SK-N-SH treated with all-trans-retinoic acid at 6 μM for 48 hours (cell line): ENCODE results near the gene RCCD1.
"Not testable (repeated sequence)": the region's sequence is repeated elsewhere in the genome, so short reads cannot be mapped to it uniquely, and the experiment has no call there.

ENCODE experiments used
- ATAC-seq: fragments of 200-7000 bp; cut with Tn5 transposase; 3 replicates; pipeline ENCODE4 v1.9.1; 2020; ENCODE audit warnings: mild to moderate bottlenecking, moderate library complexity
- ARNTL ChIP-seq: fragments of 450-650 bp; formaldehyde crosslinking; IDR thresholded peaks from 2 replicates; pipeline ENCODE4 v1.5.0; 2020; ENCODE audit warnings: low read depth, mild to moderate bottlenecking, moderate library complexity, borderline replicate concordance
- BACH2 ChIP-seq: fragments of 250-450 bp; sonication (Bioruptor Pico); IDR thresholded peaks from 2 replicates; pipeline ENCODE4 v1.9.0; 2021; ENCODE audit warnings: mild to moderate bottlenecking, borderline replicate concordance
- CREB5 ChIP-seq: fragments of 250-450 bp; sonication (Bioruptor Pico); IDR thresholded peaks from 2 replicates; pipeline ENCODE4 v1.5.1; 2020; ENCODE audit warnings: low read depth, mild to moderate bottlenecking, moderate library complexity
- CSDC2 ChIP-seq: fragments of 250-450 bp; sonication (Bioruptor Pico); IDR thresholded peaks from 2 replicates; pipeline ENCODE4 v1.5.0; 2020; ENCODE audit warnings: mild to moderate bottlenecking, moderate library complexity
- CSRNP3 ChIP-seq: fragments of 250-450 bp; sonication (Bioruptor Pico); IDR thresholded peaks from 2 replicates; pipeline ENCODE4 v1.5.1; 2021; ENCODE audit warnings: mild to moderate bottlenecking, moderate library complexity
- ESRRG ChIP-seq: fragments of 250-450 bp; sonication (Bioruptor Pico); IDR thresholded peaks from 2 replicates; pipeline ENCODE4 v1.6.1; 2021; ENCODE audit warnings: mild to moderate bottlenecking
- GLIS3 ChIP-seq: fragments of 250-450 bp; sonication (Bioruptor Pico); IDR thresholded peaks from 2 replicates; pipeline ENCODE4 v1.5.0; 2020; ENCODE audit warnings: mild to moderate bottlenecking, moderate library complexity
- ISL1 ChIP-seq: fragments of 250-450 bp; sonication (Bioruptor Pico); IDR thresholded peaks from 2 replicates; pipeline ENCODE4 v2.1.2; 2022; ENCODE audit warnings: mild to moderate bottlenecking, moderate library complexity
- OSR1 ChIP-seq: fragments of 250-450 bp; sonication (Bioruptor Pico); IDR thresholded peaks from 2 replicates; pipeline ENCODE4 v1.8.0; 2022; ENCODE audit warnings: moderate library complexity, mild to moderate bottlenecking, inconsistent platforms
- PATZ1 ChIP-seq: fragments of 250-450 bp; sonication (Bioruptor Pico); IDR thresholded peaks from 2 replicates; pipeline ENCODE4 v1.8.0; 2020; ENCODE audit warnings: mild to moderate bottlenecking, moderate library complexity, borderline replicate concordance
- POU6F1 ChIP-seq: fragments of 250-450 bp; sonication (Bioruptor Pico); IDR thresholded peaks from 2 replicates; pipeline ENCODE4 v1.8.0; 2021; ENCODE audit warnings: low read depth, mild to moderate bottlenecking, moderate library complexity, borderline replicate concordance
- PPARA ChIP-seq: fragments of 250-450 bp; sonication (Bioruptor Pico); IDR thresholded peaks from 2 replicates; pipeline ENCODE4 v1.5.0; 2020; ENCODE audit warnings: mild to moderate bottlenecking, borderline replicate concordance
- RARB ChIP-seq: fragments of 250-450 bp; sonication (Bioruptor Pico); IDR thresholded peaks from 2 replicates; pipeline ENCODE4 v1.8.0; 2021; ENCODE audit warnings: mild to moderate bottlenecking, moderate library complexity
- SNAI2 ChIP-seq: fragments of 250-450 bp; sonication (Bioruptor Pico); IDR thresholded peaks from 2 replicates; pipeline ENCODE4 v1.5.0; 2020; ENCODE audit warnings: mild to moderate bottlenecking, moderate library complexity
- TCF4 ChIP-seq: fragments of 250-450 bp; sonication (Bioruptor Pico); IDR thresholded peaks from 2 replicates; pipeline ENCODE4 v1.8.0; 2021; ENCODE audit warnings: mild to moderate bottlenecking, moderate library complexity, borderline replicate concordance
- TOX ChIP-seq: fragments of 250-450 bp; sonication (Bioruptor Pico); IDR thresholded peaks from 2 replicates; pipeline ENCODE4 v1.8.0; 2021; ENCODE audit warnings: mild to moderate bottlenecking, moderate library complexity, borderline replicate concordance
- TSHZ2 ChIP-seq: fragments of 250-450 bp; sonication (Bioruptor Pico); IDR thresholded peaks from 2 replicates; pipeline ENCODE4 v1.5.0; 2020; ENCODE audit warnings: mild to moderate bottlenecking, moderate library complexity
- ZC3H10 ChIP-seq: fragments of 250-450 bp; sonication (Bioruptor Pico); IDR thresholded peaks from 2 replicates; pipeline ENCODE4 v1.5.1; 2021; ENCODE audit warnings: mild to moderate bottlenecking, moderate library complexity
- ZFP3 ChIP-seq: fragments of 250-450 bp; sonication (Bioruptor Pico); IDR thresholded peaks from 2 replicates; pipeline ENCODE4 v1.5.0; 2020; ENCODE audit warnings: mild to moderate bottlenecking, moderate library complexity
- ZFP30 ChIP-seq: fragments of 450-650 bp; formaldehyde crosslinking; IDR thresholded peaks from 2 replicates; pipeline ENCODE4 v1.5.0; 2022; ENCODE audit warnings: mild to moderate bottlenecking, moderate library complexity
- ZNF565 ChIP-seq: fragments of 450-650 bp; formaldehyde crosslinking; conservative IDR thresholded peaks from 2 replicates; pipeline ENCODE4 v1.5.0; 2020; ENCODE audit warnings: low read depth, mild to moderate bottlenecking, moderate library complexity
- ZNF8 ChIP-seq: fragments of 450-650 bp; formaldehyde crosslinking; IDR thresholded peaks from 2 replicates; pipeline ENCODE4 v1.5.0; 2020; ENCODE audit warnings: mild to moderate bottlenecking, moderate library complexity

The RCCD1 gene

GRCh38 chr15:90918034-90918788 lies 36.5 kb upstream of the RCCD1 start:
- TF ChIP-seq GLIS3 (no peak), PPARA (CRISPR knock-in tag) (no peak), ISL1 (no peak), TCF4 (CRISPR knock-in tag) (no peak), CSDC2 (CRISPR knock-in tag) (no peak), CREB5 (CRISPR knock-in tag) (no peak), BACH2 (CRISPR knock-in tag) (no peak), TOX (CRISPR knock-in tag) (no peak), ZFP30 (CRISPR knock-in tag) (no peak), OSR1 (CRISPR knock-in tag) (no peak), ZC3H10 (CRISPR knock-in tag) (no peak), RARB (CRISPR knock-in tag) (no peak)
- TF ChIP-seq, all 23 proteins: peak for 0
- no peak for ATAC-seq

GRCh38 chr15:90918835-90919234 lies 35.8 kb upstream of the RCCD1 start:
- no peak for TF ChIP-seq ZFP3 (CRISPR knock-in tag)
- TF ChIP-seq CREB5 (CRISPR knock-in tag) = no peak
- no peak for TF ChIP-seq BACH2 (CRISPR knock-in tag)
- TF ChIP-seq ESRRG = no peak
- no peak for TF ChIP-seq ZNF8
- TF ChIP-seq TOX (CRISPR knock-in tag) = no peak
- TF ChIP-seq RARB (CRISPR knock-in tag) = no peak
- no peak for TF ChIP-seq SNAI2 (CRISPR knock-in tag)
- TF ChIP-seq PATZ1 (CRISPR knock-in tag) = no peak
- TF ChIP-seq TSHZ2 (CRISPR knock-in tag) = no peak
- TF ChIP-seq ISL1 = no peak
- no peak for TF ChIP-seq ARNTL
- no peak for TF ChIP-seq ZNF565 (CRISPR knock-in tag)
- no peak for TF ChIP-seq OSR1 (CRISPR knock-in tag)
- no peak for ATAC-seq

GRCh38 chr15:90921887-90922286 lies 32.8 kb upstream of the RCCD1 start:
- no peak for ATAC-seq
- TF ChIP-seq PPARA (CRISPR knock-in tag) (no peak), ZNF565 (CRISPR knock-in tag) (no peak), POU6F1 (CRISPR knock-in tag) (no peak), PATZ1 (CRISPR knock-in tag) (no peak), ISL1 (no peak), ZFP30 (CRISPR knock-in tag) (no peak), OSR1 (CRISPR knock-in tag) (no peak), SNAI2 (CRISPR knock-in tag) (no peak), CSRNP3 (CRISPR knock-in tag) (no peak), ZFP3 (CRISPR knock-in tag) (no peak), BACH2 (CRISPR knock-in tag) (no peak), ZC3H10 (CRISPR knock-in tag) (no peak), CSDC2 (CRISPR knock-in tag) (no peak)

GRCh38 chr15:90922712-90923322 lies 31.9 kb upstream of the RCCD1 start:
- ATAC-seq = not testable (repeated sequence)
